Panc1 (cell line): ENCODE results near the gene ARHGEF7.

ENCODE experiments used
- POLR2AphosphoS5 ChIP-seq: IDR thresholded peaks from 2 replicates; pipeline ENCODE4 v1.6.1; 2012; ENCODE audit warnings: mild to moderate bottlenecking, low read depth, low read length, moderate library complexity
- TF ChIP-seq, protein P1 (sequence below): fragments of 450-650 bp; IDR thresholded peaks from 2 replicates; pipeline ENCODE4 v1.5.1; 2017; ENCODE audit warnings: mild to moderate bottlenecking
- TF ChIP-seq, protein P2 (sequence below), 2 experiments: IDR thresholded peaks; 2 replicates each; pipeline ENCODE4 v1.6.1; 2011 to 2012; ENCODE audit warnings: low read depth in 2 of 2, control low read depth in 1 of 2, low read length in 1 of 2, mild to moderate bottlenecking in 1 of 2, moderate library complexity in 1 of 2; ENCODE audit not compliant: insufficient read depth in 1 of 2

DNA sequence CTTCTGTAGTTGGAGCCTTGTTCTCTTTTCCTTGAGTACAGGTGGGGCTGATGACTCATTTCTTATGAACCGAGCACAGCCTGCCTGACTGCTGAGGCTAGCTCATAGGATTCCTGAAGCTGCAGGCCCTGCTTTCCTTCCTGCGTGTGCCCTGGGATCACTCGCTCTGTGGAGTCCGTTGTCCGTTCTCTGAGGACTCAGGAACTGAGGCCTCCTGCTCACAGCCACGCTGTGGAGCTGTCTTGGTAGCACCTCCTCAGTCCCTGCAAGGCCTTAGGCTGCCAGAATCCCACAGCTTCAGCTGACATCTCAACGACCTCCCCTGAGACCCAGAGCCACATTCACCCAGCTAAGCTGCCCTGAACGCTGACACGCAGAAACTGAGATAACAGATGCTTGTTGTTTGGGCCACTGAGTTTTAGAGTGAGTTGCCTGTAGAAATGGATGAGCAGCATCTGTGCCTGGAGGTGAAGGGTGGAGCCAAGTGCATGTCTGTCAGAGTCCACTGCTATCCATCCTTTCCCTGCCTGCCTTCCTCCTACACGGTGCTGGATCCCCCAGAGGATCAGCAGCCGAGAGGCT lies 72.9 kb downstream of the ARHGEF7 start:
- TF ChIP-seq, protein P1, sequence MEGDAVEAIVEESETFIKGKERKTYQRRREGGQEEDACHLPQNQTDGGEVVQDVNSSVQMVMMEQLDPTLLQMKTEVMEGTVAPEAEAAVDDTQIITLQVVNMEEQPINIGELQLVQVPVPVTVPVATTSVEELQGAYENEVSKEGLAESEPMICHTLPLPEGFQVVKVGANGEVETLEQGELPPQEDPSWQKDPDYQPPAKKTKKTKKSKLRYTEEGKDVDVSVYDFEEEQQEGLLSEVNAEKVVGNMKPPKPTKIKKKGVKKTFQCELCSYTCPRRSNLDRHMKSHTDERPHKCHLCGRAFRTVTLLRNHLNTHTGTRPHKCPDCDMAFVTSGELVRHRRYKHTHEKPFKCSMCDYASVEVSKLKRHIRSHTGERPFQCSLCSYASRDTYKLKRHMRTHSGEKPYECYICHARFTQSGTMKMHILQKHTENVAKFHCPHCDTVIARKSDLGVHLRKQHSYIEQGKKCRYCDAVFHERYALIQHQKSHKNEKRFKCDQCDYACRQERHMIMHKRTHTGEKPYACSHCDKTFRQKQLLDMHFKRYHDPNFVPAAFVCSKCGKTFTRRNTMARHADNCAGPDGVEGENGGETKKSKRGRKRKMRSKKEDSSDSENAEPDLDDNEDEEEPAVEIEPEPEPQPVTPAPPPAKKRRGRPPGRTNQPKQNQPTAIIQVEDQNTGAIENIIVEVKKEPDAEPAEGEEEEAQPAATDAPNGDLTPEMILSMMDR: no peak
- TF ChIP-seq POLR2AphosphoS5: no peak
- TF ChIP-seq, protein P2, sequence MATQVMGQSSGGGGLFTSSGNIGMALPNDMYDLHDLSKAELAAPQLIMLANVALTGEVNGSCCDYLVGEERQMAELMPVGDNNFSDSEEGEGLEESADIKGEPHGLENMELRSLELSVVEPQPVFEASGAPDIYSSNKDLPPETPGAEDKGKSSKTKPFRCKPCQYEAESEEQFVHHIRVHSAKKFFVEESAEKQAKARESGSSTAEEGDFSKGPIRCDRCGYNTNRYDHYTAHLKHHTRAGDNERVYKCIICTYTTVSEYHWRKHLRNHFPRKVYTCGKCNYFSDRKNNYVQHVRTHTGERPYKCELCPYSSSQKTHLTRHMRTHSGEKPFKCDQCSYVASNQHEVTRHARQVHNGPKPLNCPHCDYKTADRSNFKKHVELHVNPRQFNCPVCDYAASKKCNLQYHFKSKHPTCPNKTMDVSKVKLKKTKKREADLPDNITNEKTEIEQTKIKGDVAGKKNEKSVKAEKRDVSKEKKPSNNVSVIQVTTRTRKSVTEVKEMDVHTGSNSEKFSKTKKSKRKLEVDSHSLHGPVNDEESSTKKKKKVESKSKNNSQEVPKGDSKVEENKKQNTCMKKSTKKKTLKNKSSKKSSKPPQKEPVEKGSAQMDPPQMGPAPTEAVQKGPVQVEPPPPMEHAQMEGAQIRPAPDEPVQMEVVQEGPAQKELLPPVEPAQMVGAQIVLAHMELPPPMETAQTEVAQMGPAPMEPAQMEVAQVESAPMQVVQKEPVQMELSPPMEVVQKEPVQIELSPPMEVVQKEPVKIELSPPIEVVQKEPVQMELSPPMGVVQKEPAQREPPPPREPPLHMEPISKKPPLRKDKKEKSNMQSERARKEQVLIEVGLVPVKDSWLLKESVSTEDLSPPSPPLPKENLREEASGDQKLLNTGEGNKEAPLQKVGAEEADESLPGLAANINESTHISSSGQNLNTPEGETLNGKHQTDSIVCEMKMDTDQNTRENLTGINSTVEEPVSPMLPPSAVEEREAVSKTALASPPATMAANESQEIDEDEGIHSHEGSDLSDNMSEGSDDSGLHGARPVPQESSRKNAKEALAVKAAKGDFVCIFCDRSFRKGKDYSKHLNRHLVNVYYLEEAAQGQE (IDR thresholded peaks at IDR 0.05; ENCODE audit: insufficient read depth in 1 of 2, low read depth in 2 of 2, low read length in 1 of 2): no peak
